HG03159 (cell line): Measurements from ENCODE around the gene SPI1.

Experiments
- ATAC-seq: cut with Tn5 transposase; IDR thresholded peaks from one replicate; pipeline ENCODE4 v1.9.1; 2021; ENCODE audit warnings: mild to moderate bottlenecking, moderate library complexity; ENCODE audit not compliant: unreplicated experiment

SPI1 gene

DNA sequence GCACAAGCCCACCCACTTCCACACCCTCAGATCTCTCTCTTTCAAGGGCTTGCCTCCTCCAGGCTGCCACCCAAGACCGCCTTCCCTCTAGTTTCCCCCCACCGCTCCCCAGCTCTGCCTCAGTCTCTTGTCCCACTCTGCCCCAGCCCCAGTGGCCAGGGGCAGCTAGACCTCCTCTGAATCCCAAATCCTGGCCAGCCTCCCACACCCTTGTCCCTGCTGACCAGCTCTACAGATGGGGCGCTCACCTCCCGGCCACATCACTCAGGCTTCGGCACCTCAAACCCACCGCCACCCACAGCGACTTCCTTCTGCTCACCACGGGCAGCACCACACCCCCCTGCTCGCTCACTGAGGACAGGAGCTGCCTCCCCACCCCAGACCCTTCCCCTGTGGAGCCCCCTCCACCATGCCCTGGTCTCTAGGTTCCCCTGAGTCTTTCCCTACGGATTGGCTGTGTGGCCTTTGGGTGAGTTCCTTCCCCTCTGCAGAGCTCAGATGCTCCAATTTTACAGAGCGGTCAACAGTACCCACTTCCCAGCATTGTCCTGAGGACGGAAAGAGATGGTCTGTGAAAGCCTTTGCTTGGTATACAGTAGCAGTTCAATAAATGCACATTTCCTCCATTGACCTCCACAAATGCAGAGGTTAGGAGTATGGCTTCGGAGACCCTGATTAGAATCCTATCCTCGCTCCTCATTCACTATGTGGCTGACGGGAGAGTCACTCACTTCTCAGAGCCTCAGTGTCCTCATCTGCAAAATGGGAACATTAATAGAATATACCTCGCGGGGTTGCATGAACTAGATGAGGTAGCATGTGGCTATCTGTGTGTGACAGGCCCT is 11.5 kb upstream of the SPI1 start:
- ATAC-seq = no peak

DNA sequence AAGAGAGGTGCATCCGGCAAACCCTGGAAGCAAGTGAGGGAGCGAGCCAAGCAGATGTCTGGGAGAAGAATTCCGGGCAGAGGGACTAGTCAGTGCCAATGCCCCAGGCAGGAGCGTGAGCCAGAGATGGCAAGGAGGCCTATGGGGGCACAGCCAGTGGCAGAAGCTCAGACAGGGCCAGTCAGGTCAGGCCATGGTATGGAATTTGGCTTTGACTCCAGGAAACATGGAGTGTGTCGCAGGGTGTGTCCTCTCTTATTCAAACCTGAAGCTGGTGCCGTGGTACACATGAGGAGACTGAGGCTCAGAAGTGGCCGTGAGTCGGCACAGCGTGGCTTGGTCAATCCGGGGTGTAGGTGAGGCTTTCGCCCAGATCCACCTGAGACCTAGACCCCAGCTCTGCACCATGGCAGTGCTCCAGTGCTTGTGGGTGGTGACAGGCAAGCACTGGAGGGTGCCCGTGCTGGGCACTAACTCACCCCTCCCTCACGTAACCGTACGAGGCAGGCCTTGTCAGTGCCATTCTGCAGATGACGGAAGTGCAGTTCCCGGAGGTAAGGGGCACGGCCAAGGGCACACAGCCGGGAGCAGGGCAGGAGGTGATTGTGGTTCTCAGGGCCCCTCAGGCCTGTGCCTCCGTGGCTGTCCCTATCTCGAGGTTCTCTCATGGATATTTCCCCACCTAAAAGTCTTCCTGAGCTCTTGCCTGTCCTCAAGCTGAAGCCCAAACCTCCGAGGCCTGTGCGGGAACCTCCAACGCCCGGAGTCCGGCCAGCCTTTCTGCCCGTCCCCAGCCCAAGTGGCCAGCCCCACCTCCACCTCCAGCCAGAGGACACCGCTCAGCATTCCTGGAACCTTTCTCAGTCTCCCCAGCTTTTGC is 10.6 kb upstream of the SPI1 start:
- no peak for ATAC-seq

DNA sequence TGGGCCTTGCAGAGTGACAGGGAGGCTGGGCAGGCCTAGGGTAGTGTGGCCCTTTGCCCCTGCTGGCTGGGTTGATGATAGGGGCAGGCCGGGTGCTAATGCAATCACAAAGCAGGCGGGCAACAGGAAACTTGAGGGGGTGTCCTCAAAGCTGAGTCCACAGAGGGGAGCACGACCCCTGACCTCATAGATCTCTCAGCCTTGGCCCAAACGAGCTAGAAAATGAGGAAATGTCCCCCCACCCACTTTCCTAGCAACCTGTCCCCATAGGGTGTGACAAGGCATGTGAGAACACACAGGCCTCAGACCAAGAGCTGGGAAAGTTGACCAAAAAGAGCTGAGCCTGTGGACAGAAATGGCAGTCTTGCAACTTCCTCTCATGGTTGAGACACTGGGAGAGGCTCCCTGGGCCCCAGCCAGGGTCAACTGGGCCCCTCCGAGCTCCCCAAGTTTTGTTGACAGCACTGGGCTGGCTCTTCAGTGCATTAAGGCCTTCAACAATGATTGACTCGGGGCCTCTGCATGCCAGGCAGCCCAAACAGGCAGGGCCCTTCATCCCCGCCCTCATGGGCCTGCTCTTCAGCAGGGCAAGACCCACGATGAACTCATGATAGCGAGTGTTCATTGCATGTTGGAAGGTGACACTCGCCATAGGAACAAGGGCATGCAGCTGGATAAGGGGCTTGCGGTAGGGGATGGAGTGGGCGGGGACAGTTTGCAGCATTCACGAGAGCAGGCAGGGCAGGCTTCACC is 9.8 kb upstream of the SPI1 start:
- no peak for ATAC-seq

DNA sequence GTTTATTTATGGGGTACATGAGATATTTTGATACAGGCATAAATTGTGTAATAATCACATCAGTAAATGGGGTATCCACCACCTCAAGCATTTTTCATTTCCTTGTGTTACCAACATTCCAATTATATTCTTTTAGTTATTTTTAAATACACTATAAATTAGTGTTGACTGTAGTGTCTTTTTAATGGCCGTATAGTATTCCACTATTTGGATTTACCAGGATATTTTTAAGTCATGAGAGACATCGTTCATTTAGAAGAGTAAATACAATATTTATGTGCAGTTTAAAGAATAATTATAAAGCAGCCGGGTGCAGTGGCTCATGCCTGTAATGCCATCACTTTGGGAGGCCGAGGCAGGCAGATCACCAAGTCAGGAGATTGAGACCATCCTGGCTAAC is 6.2 kb upstream of the SPI1 start:
- ATAC-seq = no peak

DNA sequence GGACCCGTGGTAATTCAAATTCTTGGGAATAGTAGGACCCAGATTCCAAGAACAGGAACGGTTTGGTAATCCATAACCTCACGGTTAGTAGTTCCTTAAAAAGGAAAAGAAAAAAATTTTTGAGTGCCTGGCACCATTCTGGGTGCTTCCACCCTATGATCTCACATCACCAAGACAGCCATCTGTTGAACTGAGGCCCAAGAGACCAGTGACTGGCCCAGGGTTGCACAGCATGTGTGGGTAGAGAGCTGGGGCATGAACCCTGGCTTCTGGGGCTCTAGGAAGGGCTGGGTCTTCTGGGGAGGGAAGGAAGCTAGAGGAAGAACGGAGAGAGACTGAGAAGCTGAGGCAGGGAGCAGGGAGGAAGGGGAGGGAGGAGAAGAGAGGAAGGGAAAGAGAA is 4.7 kb upstream of the SPI1 start:
- ATAC-seq = no peak

DNA sequence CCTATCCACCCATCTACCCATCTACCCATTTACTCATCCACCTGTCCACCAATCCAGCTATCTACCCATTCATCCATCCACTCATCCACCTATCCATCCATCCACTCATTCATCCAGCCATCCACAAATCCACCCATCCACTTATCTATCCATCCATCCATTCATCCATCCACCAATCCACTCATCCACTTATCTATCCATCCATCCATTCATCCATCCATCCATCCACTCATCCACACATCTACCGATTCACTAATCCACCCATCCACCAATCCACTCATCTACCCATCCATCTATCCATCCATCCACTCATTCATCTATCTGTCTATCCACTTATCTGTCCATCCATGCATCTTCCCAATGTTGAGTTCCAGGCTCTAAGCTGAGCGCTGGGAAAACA is 1.7 kb upstream of the SPI1 start:
- ATAC-seq = no peak

- ATAC-seq = no peak
These were observed 970 bp upstream of the SPI1 start for GRCh38 chr11:47379317-47379716.

- peak; percentile 14 for ATAC-seq
These were observed 456 bp upstream of the SPI1 start for GRCh38 chr11:47378836-47379170.

GRCh38 chr11:47377571-47378009 is 757 bp downstream of the SPI1 start:
- peak; percentile 10 for ATAC-seq

- ATAC-seq = peak; percentile 38
These were observed 1.6 kb downstream of the SPI1 start for GRCh38 chr11:47376525-47377371.

DNA sequence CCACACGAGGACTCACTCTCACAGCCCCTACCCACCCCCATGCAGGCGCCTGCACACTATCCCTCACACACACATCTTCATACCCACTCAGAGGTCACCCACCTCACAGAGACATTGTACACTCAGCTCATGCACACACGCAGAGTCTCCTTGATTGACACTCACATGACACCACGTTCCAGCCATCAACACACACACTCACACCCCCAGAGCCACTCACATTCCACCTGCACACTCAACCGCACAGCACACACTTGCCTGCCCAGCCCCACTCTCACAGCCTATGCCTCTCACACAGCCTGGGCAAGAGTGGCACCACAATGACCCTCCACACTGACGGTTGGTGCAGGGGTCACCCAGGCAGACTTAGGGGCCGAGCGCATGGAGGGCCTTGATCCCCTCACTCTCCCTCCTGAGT is 2.2 kb downstream of the SPI1 start:
- no peak for ATAC-seq

DNA sequence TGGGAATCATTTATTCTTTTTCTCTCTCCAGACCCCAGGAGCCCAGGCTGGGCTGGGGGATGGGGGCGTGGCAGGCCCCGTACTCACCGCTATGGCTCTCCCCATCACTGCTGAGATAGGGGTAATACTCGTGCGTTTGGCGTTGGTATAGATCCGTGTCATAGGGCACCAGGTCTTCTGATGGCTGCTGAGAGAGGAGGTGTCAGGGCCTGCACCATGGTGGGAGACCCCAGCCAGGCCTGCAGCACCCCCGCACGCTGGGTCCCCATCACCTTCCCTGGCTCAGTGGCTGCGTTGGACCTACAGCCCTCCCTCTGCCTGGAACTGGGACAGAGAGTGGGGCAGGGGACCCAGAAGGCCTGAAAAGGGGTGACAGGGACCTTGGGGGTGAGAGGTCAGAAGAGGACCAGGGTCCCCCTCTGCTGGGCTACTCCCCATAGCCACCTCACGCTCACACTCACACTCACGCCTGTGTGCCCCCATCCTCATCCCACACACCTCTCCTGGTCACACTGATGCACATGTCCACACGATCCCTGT is 2.7 kb downstream of the SPI1 start:
- ATAC-seq = no peak

DNA sequence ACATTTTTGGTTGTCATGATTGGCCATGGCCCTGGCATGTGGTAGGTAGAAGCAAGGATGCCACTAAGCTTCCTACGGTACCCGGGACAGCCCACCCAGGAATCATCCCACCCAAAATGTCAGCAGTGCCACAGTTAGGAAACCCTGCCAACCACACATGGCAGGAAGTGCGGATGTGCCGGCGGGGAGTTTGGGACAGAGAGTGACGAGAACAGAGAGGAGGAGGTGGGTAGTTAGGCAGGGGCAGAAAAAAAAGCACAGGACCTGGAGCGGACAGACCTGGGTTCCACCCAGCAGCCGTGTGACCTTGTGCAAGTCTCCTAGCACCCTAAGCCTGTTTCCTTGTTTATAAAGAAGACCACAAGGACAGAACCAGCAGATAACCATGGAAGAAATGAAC is 3.3 kb downstream of the SPI1 start:
- ATAC-seq = no peak

- ATAC-seq = no peak
These were observed 3.7 kb downstream of the SPI1 start for GRCh38 chr11:47374720-47375019.

DNA sequence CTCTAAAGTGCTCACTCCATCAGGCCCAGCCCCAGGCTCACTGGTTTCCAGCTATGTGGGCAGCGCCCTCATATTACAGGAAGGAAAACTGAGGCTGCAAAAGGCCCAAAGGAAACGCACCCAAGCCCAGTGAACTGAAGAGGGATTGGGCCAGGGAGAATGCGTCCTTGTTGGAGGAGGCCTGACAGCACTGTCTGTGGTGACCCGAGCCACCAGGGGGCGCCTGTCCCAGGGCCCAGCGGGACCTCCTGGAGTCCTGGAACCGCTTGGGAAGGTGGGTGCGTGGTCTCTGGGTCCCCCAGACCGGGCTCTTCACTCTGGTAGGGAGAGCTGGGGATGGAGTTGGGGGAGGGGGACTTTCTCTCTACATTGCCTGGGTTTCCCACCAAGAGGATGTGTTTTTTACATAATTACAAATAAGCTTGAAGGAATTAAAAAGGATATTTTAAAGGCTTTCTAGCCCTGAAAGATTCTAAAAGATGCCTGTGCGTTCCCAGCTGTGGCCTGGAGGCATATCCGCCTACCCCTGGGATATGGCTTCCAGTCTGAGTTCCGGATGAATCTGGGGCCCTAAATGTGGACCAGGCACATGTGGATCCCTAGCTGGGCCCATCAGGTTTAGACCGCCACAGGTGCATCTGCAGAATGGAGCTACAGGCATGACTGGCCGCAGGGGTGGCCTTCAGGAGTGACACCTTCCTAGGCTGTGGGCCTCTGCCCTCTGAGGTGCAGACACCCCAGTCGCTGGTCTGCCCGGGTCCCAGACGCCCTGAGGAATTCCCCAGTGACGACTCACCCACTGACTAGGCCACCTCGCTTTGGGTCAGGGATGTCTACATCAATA is 4.2 kb downstream of the SPI1 start:
- ATAC-seq = no peak

DNA sequence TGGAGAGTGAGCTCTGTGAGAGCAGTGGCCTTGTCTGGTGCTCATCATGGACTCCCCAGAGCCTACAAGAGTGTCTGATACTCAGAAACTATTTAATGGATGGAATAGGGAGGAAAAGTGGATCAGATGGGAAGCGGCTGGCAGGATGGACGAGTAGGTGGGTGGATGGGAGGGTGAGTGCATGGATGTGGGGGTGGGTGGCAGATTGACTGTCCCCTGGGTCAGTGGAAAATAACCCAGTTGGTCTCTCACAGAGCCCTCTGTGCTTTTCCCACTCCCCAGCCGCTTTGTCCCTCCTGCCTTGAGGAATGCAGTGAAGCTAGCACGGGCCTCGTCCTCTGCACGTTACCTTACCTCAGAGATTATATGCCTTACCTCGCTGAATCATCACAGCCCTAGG is 5.9 kb downstream of the SPI1 start:
- no peak for ATAC-seq

- no peak for ATAC-seq
These were observed 8.7 kb downstream of the SPI1 start for GRCh38 chr11:47369676-47370075.

DNA sequence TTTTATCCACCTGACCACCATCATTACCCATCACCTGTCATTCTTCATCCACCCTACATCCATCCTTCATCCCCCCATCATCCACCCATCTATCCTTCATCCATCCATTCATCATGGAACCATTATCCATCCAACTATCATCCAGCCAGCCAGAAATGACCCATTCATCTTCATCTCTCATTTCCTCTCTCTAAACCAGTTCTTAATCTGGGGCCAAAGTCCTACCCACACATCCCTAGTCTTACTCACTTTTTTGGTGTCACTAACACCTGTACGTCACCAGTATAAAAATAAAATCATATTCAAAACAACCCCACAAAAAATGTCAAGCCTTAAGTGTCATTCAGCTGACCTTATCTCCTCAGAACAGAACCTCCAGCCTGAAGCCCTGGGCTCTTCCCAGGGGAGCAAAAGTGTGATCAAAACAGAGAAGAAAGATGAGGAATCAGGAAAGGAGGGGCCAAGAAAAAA is 12.3 kb downstream of the SPI1 start:
- no peak for ATAC-seq

DNA sequence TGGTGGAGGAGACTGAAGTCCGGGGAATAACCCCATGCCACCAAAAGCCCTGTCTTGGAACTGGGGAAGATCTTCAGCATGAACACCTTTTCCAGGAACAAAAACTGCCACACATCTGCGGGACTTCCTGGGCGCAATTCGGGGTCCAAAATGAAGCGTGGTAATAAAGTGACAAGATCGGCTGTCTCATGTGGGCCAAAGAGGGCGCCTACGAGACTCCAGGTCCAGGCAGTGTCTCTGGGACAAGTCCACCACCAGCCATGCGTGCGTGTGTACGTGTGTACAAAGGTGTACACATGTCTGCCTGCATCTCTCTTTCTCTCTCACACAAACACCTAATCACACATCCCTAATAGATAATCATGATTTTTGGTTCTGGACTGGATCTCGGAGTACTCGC is 16.9 kb downstream of the SPI1 start:
- no peak for ATAC-seq
